Ascending aorta (tissue), 2 donors: ENCODE results near the gene ACSF3. TPM values are rescaled to one million over a fixed set of nuclear protein-coding genes. Genes with fewer than 3 reads are reported as not detected.

ENCODE experiments used
- DNase-seq, 2 donors: peaks; one replicate each; pipeline ENCODE4 v3.0.0-alpha.2; 2019; ENCODE audit warnings: low spot score in 2 of 2
- H3K27ac ChIP-seq, 2 donors: fragments of 200-600 bp; sonication (generic); one replicate each; pipeline ENCODE4 v1.5.1; 2016 to 2017; ENCODE audit warnings: mild to moderate bottlenecking in 1 of 2
- H3K27me3 ChIP-seq: fragments of 200-600 bp; sonication (generic); one replicate; pipeline ENCODE4 v1.5.1; 2017
- H3K36me3 ChIP-seq, 2 donors: fragments of 200-600 bp; sonication (generic); one replicate each; pipeline ENCODE4 v1.5.1; 2016
- H3K4me1 ChIP-seq, 2 donors: fragments of 200-600 bp; sonication (generic); one replicate each; pipeline ENCODE4 v1.5.1; 2016 to 2017; ENCODE audit warnings: mild to moderate bottlenecking in 1 of 2
- H3K4me3 ChIP-seq, 2 donors: fragments of 200-600 bp; sonication (generic); one replicate each; pipeline ENCODE4 v1.5.1; 2016 to 2017; ENCODE audit warnings: mild to moderate bottlenecking in 1 of 2
- H3K9me3 ChIP-seq, 2 donors: fragments of 200-600 bp; sonication (generic); one replicate each; pipeline ENCODE4 v1.5.1; 2016
- intact Hi-C: fragments of 100-400 bp; cut with DNase I; formaldehyde crosslinking; loops from one replicate; pipeline ENCODE4 v1.15.1; 2023
- total RNA-seq: library from RNA; depleted of rRNA; stranded (reverse); fragments of >200 nt; gene quantifications from one replicate; pipeline ENCODE4 v1.1.0, GENCODE V29; 2016
- TF ChIP-seq, protein P1 (sequence below), 3 experiments: fragments of 200-600 bp in 2 of 3; fragments of 450-650 bp in 1 of 3; sonication (generic) in 2 of 3; IDR thresholded peaks; one replicate each; pipeline ENCODE4 v1.5.1; 2016 to 2019; ENCODE audit warnings: antibody characterized with exemption in 3 of 3, mild to moderate bottlenecking in 1 of 3, moderate library complexity in 1 of 3

Gene ACSF3
- total RNA-seq, 1 donor from 2014 or later: 5.2 TPM

- no peak for DNase-seq
- Histone ChIP-seq H3K4me3 (no peak overlapping the region), H3K4me1 (no peaks in the 10 kb centered on the region), H3K27me3 (no peaks in the 10 kb centered on the region), H3K27ac (no peak overlapping the region), H3K9me3 (no peaks in the 10 kb centered on the region), H3K36me3 (no peaks in the 10 kb centered on the region)
- TF ChIP-seq, protein P1, sequence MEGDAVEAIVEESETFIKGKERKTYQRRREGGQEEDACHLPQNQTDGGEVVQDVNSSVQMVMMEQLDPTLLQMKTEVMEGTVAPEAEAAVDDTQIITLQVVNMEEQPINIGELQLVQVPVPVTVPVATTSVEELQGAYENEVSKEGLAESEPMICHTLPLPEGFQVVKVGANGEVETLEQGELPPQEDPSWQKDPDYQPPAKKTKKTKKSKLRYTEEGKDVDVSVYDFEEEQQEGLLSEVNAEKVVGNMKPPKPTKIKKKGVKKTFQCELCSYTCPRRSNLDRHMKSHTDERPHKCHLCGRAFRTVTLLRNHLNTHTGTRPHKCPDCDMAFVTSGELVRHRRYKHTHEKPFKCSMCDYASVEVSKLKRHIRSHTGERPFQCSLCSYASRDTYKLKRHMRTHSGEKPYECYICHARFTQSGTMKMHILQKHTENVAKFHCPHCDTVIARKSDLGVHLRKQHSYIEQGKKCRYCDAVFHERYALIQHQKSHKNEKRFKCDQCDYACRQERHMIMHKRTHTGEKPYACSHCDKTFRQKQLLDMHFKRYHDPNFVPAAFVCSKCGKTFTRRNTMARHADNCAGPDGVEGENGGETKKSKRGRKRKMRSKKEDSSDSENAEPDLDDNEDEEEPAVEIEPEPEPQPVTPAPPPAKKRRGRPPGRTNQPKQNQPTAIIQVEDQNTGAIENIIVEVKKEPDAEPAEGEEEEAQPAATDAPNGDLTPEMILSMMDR (IDR thresholded peaks at IDR 0.05): no peak
- intact Hi-C loops: no loop called here
Observed at GRCh38 chr16:89080196-89080853, 13.3 kb upstream of the ACSF3 start.

- no peaks in the 10 kb centered on the region for H3K9me3 ChIP-seq
- DNase-seq: no peak
- TF ChIP-seq, protein P1 (IDR thresholded peaks at IDR 0.05): no peak
- no peaks in the 10 kb centered on the region for H3K27me3 ChIP-seq
- no peaks in the 10 kb centered on the region for H3K36me3 ChIP-seq
- intact Hi-C loops: no loop called here
- no peak overlapping the region for H3K4me3 ChIP-seq
- H3K27ac ChIP-seq: no peak overlapping the region
- no peaks in the 10 kb centered on the region for H3K4me1 ChIP-seq
Observed at GRCh38 chr16:89081556-89081955, 12.1 kb upstream of the ACSF3 start.

GRCh38 chr16:89084411-89084810 lies 9.2 kb upstream of the ACSF3 start:
- Histone ChIP-seq H3K36me3 (no peaks in the 10 kb centered on the region), H3K4me1 (no peaks in the 10 kb centered on the region), H3K27me3 (no peaks in the 10 kb centered on the region), H3K27ac (no peak overlapping the region), H3K4me3 (no peak overlapping the region), H3K9me3 (no peaks in the 10 kb centered on the region)
- intact Hi-C loops: no loop called here
- TF ChIP-seq, protein P1 (IDR thresholded peaks at IDR 0.05): no peak
- DNase-seq: no peak

GRCh38 chr16:89084814-89085612 lies 8.6 kb upstream of the ACSF3 start:
- H3K4me1 ChIP-seq: no peaks in the 10 kb centered on the region
- TF ChIP-seq, protein P1 (IDR thresholded peaks at IDR 0.05): no peak
- no peaks in the 10 kb centered on the region for H3K9me3 ChIP-seq
- no peak overlapping the region for H3K4me3 ChIP-seq
- H3K27ac ChIP-seq: no peak overlapping the region
- no peaks in the 10 kb centered on the region for H3K27me3 ChIP-seq
- DNase-seq: no peak
- intact Hi-C loops: no loop called here
- no peaks in the 10 kb centered on the region for H3K36me3 ChIP-seq

DNA sequence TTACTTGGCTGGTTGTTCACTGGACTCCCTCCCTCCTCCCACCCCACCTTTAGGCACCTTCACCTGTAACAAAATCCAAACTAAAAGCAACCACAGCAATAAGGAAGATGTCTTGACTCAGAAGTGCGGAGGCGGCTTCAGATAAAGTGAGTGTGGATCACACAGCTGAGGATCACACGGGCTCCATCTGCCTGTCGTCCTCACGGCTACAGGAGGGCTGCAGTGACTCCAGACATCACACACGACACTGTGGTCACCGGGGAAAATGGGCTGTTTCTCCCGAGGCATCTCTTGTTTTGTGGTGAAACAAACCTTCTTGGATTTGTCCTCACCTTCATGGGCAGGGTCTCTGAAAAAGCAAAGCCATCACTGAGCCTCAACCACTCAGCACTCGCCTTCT lies 7.9 kb upstream of the ACSF3 start:
- H3K27me3 ChIP-seq: no peaks in the 10 kb centered on the region
- H3K4me3 ChIP-seq: no peak overlapping the region
- no peaks in the 10 kb centered on the region for H3K9me3 ChIP-seq
- DNase-seq: no peak
- intact Hi-C loops: no loop called here
- H3K4me1 ChIP-seq: no peaks in the 10 kb centered on the region
- no peaks in the 10 kb centered on the region for H3K36me3 ChIP-seq
- H3K27ac ChIP-seq: no peak overlapping the region
- TF ChIP-seq, protein P1 (IDR thresholded peaks at IDR 0.05): no peak
